DOHH2 (cell line): ENCODE measurements around the gene OTP.

ENCODE experiments used
- EZH2phosphoT487 ChIP-seq: fragments of 200-600 bp; sonication (generic); IDR thresholded peaks from 2 replicates; pipeline ENCODE4 v1.6.1; 2017; ENCODE audit warnings: borderline replicate concordance, mild to moderate bottlenecking, antibody characterized with exemption, low read length, moderate library complexity, mixed read lengths
- TF ChIP-seq, protein P1 (sequence below): fragments of 200-600 bp; sonication (generic); IDR thresholded peaks from one replicate; pipeline ENCODE4 v1.5.1; 2014; ENCODE audit warnings: antibody characterized with exemption, mild to moderate bottlenecking, low read depth, low read length; ENCODE audit not compliant: poor library complexity, severe bottlenecking

GRCh38 chr5:77590347-77590746 lies 48.2 kb downstream of the OTP start:
- TF ChIP-seq, protein P1, sequence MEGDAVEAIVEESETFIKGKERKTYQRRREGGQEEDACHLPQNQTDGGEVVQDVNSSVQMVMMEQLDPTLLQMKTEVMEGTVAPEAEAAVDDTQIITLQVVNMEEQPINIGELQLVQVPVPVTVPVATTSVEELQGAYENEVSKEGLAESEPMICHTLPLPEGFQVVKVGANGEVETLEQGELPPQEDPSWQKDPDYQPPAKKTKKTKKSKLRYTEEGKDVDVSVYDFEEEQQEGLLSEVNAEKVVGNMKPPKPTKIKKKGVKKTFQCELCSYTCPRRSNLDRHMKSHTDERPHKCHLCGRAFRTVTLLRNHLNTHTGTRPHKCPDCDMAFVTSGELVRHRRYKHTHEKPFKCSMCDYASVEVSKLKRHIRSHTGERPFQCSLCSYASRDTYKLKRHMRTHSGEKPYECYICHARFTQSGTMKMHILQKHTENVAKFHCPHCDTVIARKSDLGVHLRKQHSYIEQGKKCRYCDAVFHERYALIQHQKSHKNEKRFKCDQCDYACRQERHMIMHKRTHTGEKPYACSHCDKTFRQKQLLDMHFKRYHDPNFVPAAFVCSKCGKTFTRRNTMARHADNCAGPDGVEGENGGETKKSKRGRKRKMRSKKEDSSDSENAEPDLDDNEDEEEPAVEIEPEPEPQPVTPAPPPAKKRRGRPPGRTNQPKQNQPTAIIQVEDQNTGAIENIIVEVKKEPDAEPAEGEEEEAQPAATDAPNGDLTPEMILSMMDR = no peak
- no peak for TF ChIP-seq EZH2phosphoT487
